GM21515 (cell line): Measurements from ENCODE around the gene USP46.

Experiments used
- ATAC-seq: cut with Tn5 transposase; IDR thresholded peaks from one replicate; pipeline ENCODE4 v1.9.1; 2021; ENCODE audit not compliant: unreplicated experiment

USP46 gene

DNA sequence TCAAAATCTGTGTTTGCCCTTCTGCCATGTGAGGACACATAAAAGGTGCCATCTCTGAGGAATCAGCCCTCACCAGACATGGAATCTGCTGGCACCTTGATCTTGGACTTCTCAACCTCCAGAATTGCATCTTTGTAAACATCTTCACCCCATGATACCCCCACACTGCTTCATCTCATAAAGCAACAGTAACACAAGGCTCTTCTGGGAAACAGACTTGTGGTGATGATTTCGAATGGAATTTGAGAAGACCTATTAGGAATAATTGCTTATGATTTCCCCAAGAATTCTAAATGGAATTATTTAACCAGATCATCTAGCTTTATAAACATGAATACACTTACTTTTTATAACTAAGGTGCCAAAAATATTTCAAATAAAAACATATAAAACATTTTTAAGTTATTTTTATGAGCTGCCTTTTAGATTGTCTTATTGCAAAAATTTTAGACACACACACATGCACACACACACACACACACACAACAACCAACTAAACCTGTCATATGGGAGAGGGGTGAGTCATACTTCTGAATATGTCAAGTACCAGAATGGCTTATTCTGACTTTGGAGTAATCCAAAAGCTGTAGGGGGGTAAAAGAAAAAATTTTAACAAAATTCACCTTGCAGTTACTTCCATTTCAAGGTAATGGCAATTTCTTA lies 82.0 kb downstream of the USP46 start:
- ATAC-seq = no peak

DNA sequence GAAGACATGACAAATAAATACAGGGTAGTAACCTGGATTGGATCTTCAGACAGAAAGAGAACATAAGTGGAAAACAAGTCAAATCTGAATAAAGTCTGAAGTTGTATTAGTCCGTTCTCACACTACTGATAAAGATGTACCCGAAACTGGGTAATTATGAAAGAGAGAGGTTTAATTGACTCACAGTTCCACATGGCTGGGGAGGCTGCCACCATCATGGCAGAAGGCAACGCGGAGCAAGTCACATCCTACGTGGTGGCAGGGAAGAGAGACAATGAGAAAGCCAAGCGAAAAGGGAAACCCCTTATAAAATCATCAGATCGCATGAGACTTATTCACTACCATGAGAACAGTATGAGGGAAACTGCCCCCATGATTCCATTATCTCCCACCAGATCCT lies 82.8 kb downstream of the USP46 start:
- ATAC-seq = no peak

DNA sequence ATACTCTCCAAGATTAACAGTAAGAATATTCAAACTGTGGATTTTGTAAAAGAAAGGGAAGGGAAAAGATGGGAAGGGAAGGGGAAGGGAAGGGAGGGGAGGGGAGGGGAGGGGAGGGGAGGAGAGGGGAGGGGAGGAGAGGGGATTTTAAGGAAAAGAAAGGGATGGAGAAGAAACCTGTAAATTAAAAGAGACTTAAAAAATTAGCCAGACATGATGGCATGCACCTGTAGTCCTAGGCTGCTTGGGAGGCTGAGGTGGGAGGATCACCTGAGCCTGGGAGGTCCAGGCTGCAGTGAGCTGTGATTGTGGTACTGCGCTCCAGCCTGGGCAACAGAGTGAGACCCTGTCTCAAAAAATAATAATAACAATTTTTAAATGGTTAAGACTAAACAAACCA lies 83.7 kb downstream of the USP46 start:
- ATAC-seq = no peak

DNA sequence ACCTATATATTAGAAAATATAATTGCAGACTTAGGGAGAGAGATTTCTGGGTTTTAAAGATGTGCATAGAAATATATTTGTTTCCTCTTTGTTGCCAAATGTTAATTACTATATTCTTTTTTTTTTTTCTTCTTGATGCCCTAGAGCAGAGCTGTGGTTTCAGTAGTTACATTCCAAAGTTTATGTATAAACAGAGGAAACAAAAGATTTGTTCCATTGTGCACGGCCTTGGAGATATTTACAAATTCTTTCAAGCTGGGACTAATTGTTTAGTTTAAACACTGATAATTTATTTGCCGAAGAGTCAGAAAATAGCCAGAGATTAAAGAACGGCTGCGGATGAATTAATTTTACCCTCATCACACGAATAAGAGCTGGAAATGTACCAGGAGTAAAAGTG lies 85.1 kb downstream of the USP46 start:
- ATAC-seq = no peak

DNA sequence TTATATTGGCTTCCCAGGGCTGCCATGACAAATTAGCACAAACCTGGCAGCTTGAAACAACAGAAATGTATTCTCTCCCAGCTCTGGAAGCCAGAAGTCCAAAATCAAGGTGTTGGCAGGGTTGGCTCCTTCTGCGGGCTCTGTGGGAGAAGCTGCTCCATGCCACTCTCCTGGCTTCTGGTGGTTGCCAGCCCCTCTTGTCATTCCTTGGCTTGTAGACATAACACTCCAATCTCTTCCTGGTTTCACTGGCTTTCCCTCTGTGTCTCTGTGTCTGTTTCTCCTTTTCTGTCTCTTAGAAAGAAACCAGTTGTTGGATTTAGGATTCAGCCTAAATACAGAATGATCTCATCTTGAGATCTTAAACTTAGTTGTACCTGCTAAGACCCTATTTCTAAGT lies 85.5 kb downstream of the USP46 start:
- no peak for ATAC-seq

DNA sequence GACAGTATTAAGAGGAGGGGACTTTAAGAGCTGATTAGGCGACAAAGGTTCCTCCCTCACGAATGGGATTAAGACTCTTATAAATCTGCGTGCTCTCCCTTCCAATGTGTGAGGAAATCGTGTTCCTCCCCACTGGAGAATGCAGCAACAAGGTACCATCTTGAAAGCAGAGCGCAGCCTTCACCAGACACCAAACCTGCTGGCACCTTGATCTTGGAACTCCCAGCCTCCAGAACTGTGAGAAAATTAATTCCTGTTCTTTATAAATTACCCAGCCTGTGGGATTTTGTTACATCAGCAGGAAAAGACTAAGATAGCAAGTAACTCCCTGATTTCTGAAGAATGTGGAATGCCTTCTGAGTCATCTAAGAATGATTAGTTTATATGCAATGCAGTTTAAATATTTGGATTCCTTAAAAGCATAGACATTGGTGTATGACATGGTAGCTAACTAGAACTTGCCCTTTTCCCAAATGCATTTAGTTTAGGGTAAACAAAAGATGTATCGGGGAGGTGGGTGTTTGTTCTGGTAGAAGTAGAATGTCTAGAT lies 86.1 kb downstream of the USP46 start:
- ATAC-seq = no peak

DNA sequence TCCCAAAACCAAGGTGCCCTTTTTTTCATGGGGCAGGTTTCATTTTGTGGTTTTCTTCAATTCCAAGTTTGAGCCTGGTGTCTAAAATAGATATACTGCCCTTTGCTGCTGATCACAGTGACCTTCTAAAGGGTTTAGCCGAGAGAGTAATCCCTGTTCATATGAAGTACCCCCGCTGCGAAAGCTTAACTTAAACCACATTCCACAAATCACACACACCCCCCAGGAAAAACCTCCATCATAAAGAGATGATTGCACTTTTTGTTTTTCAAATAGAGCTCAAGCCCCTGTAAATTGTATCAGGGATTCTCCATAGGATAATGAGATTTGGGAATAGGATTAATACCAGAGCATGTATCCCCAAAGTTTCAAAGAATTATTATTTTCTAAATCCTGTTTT lies 90.8 kb downstream of the USP46 start:
- no peak for ATAC-seq

DNA sequence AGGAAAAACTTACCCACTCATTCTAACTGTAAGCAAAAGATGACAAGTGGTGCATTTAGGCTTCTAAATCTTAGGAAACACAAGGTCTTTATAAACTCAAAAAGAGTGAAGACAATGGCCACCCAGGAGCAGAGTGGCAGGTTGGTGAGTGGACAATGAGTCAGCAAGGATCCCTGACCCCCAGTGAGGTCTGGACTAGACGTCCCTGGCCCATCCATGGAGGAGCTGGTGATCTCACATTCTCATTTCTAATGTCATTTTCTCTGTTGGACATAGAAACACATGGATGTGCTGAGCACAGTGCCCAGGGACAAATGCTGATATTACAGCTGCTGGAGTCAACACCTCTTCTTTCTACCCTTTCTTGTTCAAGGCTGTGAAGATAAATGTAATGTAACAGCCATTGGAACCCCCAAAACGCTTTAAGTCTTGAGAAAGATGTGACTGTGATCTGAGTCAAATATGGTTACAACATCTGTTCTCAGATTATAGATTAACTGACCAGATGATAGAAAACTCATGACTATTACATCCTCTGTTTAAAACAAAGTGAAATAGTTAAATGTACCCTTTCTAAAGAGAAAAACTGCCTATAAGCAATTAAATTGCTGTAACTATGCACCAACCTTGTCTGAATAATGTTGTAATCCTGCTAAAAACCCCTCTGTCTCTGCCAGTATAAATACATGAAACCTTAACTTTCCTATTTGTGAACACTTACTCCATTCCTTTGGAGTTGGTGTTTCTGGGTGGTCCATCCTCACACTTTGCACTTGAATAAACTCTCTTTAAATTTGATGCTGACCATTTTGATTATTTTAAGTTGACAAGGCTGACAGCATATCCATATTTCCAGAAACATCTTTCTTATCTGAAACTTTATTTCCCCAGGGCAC lies 92.7 kb downstream of the USP46 start:
- no peak for ATAC-seq

DNA sequence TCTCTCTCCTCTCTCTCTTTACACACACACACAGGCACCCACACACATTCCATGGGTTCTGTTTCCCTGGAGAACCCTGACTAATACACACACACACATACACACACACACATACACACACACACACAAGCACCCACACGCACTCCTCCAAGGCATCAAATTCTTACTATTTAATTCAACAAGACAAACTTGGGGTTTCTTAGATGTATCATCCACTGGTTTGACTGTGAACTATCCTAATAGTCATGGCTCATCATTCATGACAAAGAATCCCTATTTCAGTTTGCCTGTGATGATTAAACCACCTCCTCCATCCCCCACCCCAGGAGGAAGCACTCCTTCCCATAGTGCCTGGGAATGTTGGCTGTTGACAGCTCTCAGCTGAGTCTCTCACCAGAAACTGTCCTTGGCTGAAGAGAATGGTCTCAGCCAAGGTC lies 98.2 kb downstream of the USP46 start:
- ATAC-seq = no peak

DNA sequence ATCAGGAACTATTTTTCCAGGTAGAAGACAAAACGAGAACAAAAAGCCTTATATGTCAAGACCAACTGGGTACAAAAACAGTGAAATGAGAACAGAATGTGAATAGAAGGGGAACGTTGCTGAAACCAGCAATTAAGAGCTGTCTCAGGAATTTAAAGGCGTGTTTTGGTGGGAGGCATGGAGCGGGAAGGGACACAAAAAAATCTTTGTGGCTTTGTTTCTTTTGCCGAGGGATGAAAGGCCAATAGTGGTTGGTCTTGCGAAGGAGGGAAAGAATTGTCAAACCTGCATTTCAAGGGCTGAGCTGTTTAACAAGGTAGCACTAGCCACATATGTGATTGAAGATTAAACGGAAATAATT lies 103.8 kb downstream of the USP46 start:
- ATAC-seq = no peak

DNA sequence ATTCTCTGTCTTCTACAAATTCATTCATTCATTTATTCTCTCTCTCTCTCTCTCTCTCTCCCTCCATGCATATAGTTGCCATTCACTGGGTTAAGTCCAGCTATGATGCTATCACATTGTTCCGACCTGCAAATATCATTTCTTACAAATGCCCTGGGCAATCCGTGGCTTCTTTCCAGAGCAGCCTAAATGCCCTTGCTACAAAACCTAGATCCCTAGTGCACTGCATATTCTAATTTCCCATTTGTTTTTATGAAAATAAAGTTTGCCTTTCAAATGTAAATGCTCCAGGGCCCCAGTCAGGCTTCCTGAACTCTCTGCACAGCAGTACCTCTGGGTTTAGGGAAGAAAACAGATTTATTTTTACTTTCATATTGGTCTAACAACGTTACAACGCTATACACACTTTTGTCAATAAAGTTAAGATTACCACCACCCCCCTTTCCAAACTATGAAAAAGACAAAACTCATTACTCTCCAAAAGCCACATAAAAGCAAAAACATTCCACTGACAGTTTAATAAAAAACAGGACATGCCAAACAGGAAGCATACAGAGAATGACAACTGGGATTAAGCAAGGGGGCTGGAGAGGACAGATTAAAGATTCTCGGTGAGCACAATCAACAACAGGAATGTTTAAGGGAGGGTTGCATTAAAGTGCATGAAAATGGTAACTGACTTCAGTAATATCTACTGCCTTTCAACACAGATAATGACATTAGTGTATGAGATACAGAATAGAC lies 104.3 kb downstream of the USP46 start:
- no peak for ATAC-seq

DNA sequence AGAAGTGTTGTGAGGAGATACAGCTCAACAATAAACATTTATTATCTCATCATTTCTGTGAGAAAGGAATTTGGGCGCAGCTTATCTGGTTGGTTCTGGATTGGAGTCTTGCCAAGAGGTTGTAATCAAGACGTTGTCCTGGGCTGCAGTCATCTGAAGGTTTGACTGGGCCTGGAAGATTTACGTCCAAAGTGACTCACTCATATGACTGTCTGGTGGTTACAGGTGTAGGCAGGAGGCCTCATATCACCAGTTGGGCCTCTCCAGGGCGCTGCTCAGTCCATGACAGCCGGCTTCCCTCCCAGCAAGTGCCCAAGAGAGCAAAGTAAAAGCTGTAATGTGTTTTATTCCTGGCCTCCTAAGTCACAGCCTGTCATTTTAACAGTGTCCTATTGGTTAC lies 106.3 kb downstream of the USP46 start:
- no peak for ATAC-seq

DNA sequence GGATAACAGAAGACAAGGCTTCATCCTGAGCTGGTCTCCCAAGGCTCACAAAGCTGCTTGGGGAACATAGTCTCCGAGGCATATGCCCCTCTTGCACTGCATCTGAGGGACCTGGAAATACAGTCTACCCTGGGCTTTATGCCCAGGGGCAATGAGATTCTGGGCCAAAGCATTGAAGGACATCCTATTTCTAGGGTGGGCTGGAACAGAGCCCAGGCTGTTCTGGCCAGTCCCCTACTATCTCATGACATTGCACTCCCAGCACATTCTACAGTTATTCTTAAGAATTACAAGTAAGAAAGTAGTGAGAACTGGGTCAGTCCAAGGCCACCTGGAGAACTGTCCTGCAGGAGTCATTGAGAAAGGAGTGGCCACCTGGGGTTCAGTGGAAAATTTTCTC lies 107.6 kb downstream of the USP46 start:
- ATAC-seq = no peak

DNA sequence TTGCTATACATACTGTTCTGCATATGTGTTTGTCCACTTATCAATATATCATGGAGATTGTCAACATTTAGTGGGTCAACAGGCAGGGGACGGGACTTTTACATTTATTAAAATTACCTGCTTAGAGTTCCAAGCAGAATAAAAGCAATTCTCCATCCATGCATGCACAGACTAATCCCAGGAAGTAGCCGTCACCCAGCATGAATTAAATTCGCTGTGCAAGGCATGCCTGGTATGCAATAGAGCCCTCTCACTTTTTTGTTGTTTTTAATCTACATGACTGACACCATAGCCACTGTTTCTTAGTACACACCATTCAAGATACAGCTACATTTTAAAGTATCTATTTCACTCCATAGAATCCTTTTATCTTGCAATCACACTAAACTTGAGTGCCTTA lies 108.9 kb downstream of the USP46 start:
- no peak for ATAC-seq

DNA sequence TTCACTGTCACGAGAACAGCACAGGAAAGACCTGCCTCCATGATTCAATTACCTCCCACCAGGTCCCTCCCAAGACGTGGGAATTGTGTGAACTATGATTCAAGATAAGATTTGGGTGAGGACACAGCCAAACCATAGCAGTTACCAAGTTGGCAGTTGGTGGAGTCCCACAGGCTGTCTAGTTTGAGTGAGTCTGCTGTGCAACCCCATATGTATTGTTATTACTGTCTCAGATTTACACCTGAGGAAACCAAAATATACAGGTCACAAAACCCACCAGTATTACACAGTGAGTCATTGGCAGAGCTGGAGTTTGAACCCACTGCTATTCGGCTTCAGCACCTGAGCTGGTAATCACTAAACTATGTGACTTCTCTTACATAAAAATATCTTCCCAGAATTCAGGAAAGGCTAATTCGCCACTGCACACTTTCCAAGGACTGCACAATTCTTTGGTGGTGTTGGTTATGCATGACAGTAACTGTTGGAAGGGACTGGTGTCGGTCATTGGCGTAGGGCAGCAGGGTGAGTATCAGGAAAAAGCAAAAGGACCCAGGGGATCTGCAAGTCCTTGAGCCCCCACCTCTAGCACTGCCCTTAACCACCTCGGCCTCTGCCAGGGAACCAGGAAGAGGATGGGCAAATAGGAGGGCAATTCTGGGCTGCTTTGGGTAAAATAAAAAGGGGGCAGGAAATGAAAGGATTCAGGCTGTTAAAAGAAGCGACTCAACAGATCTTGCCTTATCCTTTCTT lies 110.1 kb downstream of the USP46 start:
- ATAC-seq = no peak

DNA sequence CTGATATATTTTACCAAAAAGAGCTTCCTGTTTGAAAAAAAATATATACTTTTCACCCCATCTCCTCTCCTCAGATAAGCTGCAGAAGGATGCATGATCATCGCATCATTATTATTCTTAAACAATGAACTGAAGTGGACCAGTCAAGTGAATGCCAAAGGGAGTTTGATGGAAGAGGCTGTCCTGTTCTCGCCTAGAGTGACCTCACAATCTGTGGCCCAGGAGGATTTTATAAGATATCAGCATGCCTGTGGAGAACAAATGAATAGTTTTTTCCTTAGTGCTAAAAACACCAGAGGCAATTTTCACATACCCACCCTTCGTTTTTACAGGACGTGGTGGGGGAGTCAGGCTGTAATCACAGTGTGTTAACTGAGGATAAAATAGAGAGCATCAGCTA lies 112.7 kb downstream of the USP46 start:
- ATAC-seq = no peak

DNA sequence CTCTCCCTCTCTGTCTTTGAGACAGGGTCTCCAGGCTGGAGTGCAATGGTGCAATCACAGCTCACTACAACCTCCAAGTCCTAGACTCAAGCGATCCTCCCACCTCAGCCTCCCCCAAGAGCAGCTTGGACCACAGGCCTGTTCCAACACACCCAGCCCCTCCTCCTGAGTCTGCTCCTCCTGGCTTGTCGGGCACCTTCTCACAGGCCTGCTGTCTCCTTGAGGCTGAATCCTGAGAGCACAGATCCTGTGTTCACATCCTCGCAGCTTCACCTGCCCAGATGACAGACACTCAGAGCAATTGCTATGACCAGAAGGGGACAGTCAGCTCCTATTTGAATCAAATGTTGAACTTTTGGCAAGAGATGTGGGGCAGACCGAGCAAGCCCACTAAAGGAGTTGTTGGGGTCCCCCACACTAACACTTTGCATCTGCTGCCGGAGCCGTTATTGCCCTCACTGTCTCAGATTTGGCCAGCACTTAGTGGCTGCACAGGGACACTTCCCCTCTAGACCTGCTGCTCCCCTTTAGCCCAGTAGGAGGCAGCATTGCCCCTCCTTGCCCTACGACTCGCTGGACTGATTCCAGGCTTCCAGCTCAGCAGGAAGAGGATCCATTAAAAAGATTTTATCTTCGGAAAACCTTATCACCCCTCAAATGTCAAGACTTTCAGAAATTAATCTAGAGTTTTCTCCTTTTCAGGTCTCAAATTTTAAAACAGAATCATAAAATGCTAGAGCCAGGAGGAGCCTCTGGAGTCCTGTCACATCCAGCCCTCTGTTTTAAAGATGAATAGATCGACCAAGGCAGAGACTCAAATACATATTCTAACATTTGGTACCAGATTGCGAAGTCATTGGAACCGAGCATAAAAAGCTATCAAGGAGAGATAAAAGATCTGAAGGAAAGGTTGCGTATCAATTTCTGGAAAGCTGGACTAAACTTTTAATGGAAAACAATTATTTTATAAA lies 113.7 kb downstream of the USP46 start:
- ATAC-seq = peak; percentile 88
